GM23338 (cell line): ENCODE measurements around the gene GRIK4. TPM values are rescaled to one million over a fixed set of nuclear protein-coding genes. Genes with fewer than 3 reads are reported as not detected.

Experiments
- ATAC-seq: fragments of 200-7000 bp; cut with Tn5 transposase; 3 replicates; pipeline ENCODE4 v1.9.1; 2020
- DNase-seq: peaks from one replicate; pipeline ENCODE4 v3.0.0-alpha.2; 2015; ENCODE audit warnings: low spot score
- H2AFZ ChIP-seq: fragments of 200-600 bp; sonication (generic); 2 replicates; pipeline ENCODE4 v1.8.0; 2016; ENCODE audit warnings: antibody characterized with exemption, mild to moderate bottlenecking, moderate library complexity
- H3F3A ChIP-seq: fragments of 200-600 bp; sonication (generic); replicated peaks from 2 replicates; pipeline ENCODE4 v1.8.0; 2017; ENCODE audit warnings: antibody characterized with exemption, mixed run types, low read depth
- H3K27ac ChIP-seq: fragments of 200-600 bp; sonication (generic); 2 replicates; pipeline ENCODE4 v1.6.1; 2016; ENCODE audit warnings: low read depth
- H3K27me3 ChIP-seq: fragments of 200-600 bp; sonication (generic); 2 replicates; pipeline ENCODE4 v1.8.0; 2016; ENCODE audit warnings: mild to moderate bottlenecking, mixed run types, moderate library complexity; ENCODE audit not compliant: insufficient read depth
- H3K36me3 ChIP-seq: fragments of 200-600 bp; sonication (generic); 2 replicates; pipeline ENCODE4 v1.8.0; 2016; ENCODE audit warnings: mild to moderate bottlenecking; ENCODE audit not compliant: insufficient read depth
- H3K4me1 ChIP-seq: fragments of 200-600 bp; sonication (generic); 2 replicates; pipeline ENCODE4 v1.8.0; 2016; ENCODE audit warnings: mild to moderate bottlenecking, moderate library complexity; ENCODE audit not compliant: insufficient read depth
- H3K4me2 ChIP-seq: fragments of 200-600 bp; sonication (generic); 2 replicates; pipeline ENCODE4 v1.7.1; 2017; ENCODE audit warnings: mixed run types
- H3K4me3 ChIP-seq: fragments of 200-600 bp; sonication (generic); 2 replicates; pipeline ENCODE4 v1.6.1; 2016; ENCODE audit warnings: mixed run types
- H3K79me2 ChIP-seq: fragments of 200-600 bp; sonication (generic); replicated peaks from 2 replicates; pipeline ENCODE4 v1.8.0; 2017; ENCODE audit warnings: mild to moderate bottlenecking; ENCODE audit not compliant: insufficient read depth
- H3K9me2 ChIP-seq: fragments of 200-600 bp; sonication (generic); 2 replicates; pipeline ENCODE4 v1.8.0; 2017; ENCODE audit not compliant: insufficient read depth
- H4K20me1 ChIP-seq: fragments of 200-600 bp; sonication (generic); replicated peaks from 2 replicates; pipeline ENCODE4 v1.8.0; 2017; ENCODE audit warnings: mild to moderate bottlenecking; ENCODE audit not compliant: insufficient read depth
- H3K27ac Mint-ChIP-seq: 2 replicates; pipeline ENCODE4 v1.8.0; 2020; ENCODE audit warnings: inconsistent platforms, mild to moderate bottlenecking, moderate library complexity, mixed read lengths
- H3K27me3 Mint-ChIP-seq: 3 replicates; pipeline ENCODE4 v1.8.0; 2022; ENCODE audit warnings: low read depth, mild to moderate bottlenecking, moderate library complexity, mixed read lengths, inconsistent platforms; ENCODE audit not compliant: insufficient read depth, poor library complexity
- H3K36me3 Mint-ChIP-seq: 3 replicates; pipeline ENCODE4 v1.8.0; 2021; ENCODE audit warnings: low read depth, mild to moderate bottlenecking, inconsistent platforms, moderate library complexity, mixed read lengths
- H3K4me1 Mint-ChIP-seq: 3 replicates; pipeline ENCODE4 v1.8.0; 2020; ENCODE audit warnings: mild to moderate bottlenecking, inconsistent platforms, mixed read lengths
- H3K4me3 Mint-ChIP-seq: 3 replicates; pipeline ENCODE4 v1.8.0; 2021; ENCODE audit warnings: moderate library complexity, mild to moderate bottlenecking, inconsistent platforms, mixed read lengths
- H3K9me3 Mint-ChIP-seq: 3 replicates; pipeline ENCODE4 v1.8.0; 2020; ENCODE audit warnings: moderate library complexity, mild to moderate bottlenecking, inconsistent platforms, mixed read lengths
- CREB1 ChIP-seq: fragments of 250-450 bp; sonication (Bioruptor Pico); IDR thresholded peaks from 2 replicates; pipeline ENCODE4 v1.5.0; 2020; ENCODE audit warnings: low read depth, mild to moderate bottlenecking, moderate library complexity
- CTCF ChIP-seq, 2 experiments: fragments of 200-600 bp in 1 of 2; sonication (generic) in 1 of 2; conservative IDR thresholded peaks; 2 replicates each; pipeline versions ENCODE4 v1.5.1 to v1.6.1; 2016 to 2017; ENCODE audit warnings: antibody characterized with exemption in 2 of 2, low read depth in 2 of 2, mild to moderate bottlenecking in 2 of 2, moderate library complexity in 1 of 2
- ETS1 ChIP-seq: IDR thresholded peaks from 2 replicates; pipeline ENCODE4 v1.6.1; 2016; ENCODE audit warnings: antibody characterized with exemption
- EZH2 ChIP-seq: fragments of 200-600 bp; sonication (generic); IDR thresholded peaks from one replicate; pipeline ENCODE4 v1.8.0; 2017; ENCODE audit warnings: antibody characterized with exemption, mild to moderate bottlenecking, low read depth; ENCODE audit not compliant: unreplicated experiment
- EZH2phosphoT487 ChIP-seq: fragments of 200-600 bp; sonication (generic); IDR thresholded peaks from one replicate; pipeline ENCODE4 v1.8.1; 2018; ENCODE audit warnings: antibody characterized with exemption; ENCODE audit not compliant: unreplicated experiment
- NANOG ChIP-seq: IDR thresholded peaks from 2 replicates; pipeline ENCODE4 v1.6.1; 2016; ENCODE audit warnings: antibody characterized with exemption, borderline replicate concordance
- POLR2AphosphoS5 ChIP-seq: IDR thresholded peaks from 2 replicates; pipeline ENCODE4 v1.6.1; 2016; ENCODE audit warnings: antibody characterized with exemption, low read depth
- REST ChIP-seq: IDR thresholded peaks from one replicate; pipeline ENCODE4 v1.6.1; 2018; ENCODE audit warnings: antibody characterized with exemption; ENCODE audit not compliant: unreplicated experiment
- ZNF331 ChIP-seq: fragments of 250-450 bp; sonication (Bioruptor Pico); IDR thresholded peaks from 2 replicates; pipeline ENCODE4 v1.5.0; 2020; ENCODE audit warnings: low read depth, mild to moderate bottlenecking, moderate library complexity
- ZNF462 ChIP-seq: fragments of 250-450 bp; sonication (Bioruptor Pico); IDR thresholded peaks from 2 replicates; pipeline ENCODE4 v1.5.0; 2020; ENCODE audit warnings: mild to moderate bottlenecking, moderate library complexity
- polyA plus RNA-seq: library from polyadenylated mRNA; unstranded; fragments of >200 nt; fragmentation: Nextera tagmentation; extraction: Ambion mirVana; gene quantifications from 2 replicates; pipeline ENCODE4 v1.2.1, GENCODE V29; 2016
- total RNA-seq: library from RNA; depleted of rRNA; stranded (reverse); fragments of >200 nt; shearing (Covaris generic); gene quantifications from 2 replicates; pipeline ENCODE4 v1.2.3, GENCODE V29; 2014

The GRIK4 gene
- total and polyA plus RNA-seq, 2 experiments from 2014 or later: 0.63 to 2.2 TPM

- H3K27ac Mint-ChIP-seq: no peak overlapping the region
- H3K36me3 ChIP-seq: no peaks in the 10 kb centered on the region
- no peaks in the 10 kb centered on the region for H3F3A ChIP-seq
- no peak overlapping the region for H3K4me2 ChIP-seq
- H3K4me1 Mint-ChIP-seq: peaks cover 18% of the 10 kb centered on the region
- H3K27me3 Mint-ChIP-seq: peaks cover 15% of the 10 kb centered on the region
- H3K9me3 Mint-ChIP-seq: no peaks in the 10 kb centered on the region
- H3K36me3 Mint-ChIP-seq: no peaks in the 10 kb centered on the region; the same call in 2 of the 3 replicates
- DNase-seq (no peak), ATAC-seq (no peak)
- 0 out of 2 replicates have a peak, but pooled peaks cover 4% of the 10 kb centered on the region for H3K9me2 ChIP-seq
- no peak overlapping the region for H3K4me3 Mint-ChIP-seq
- no peaks in the 10 kb centered on the region for H3K79me2 ChIP-seq
- H3K4me1 ChIP-seq: peaks cover 5% of the 10 kb centered on the region
- no peak for TF ChIP-seq REST
- H4K20me1 ChIP-seq: no peaks in the 10 kb centered on the region
- no peak overlapping the region for H2AFZ ChIP-seq
- no peak overlapping the region for H3K4me3 ChIP-seq
- H3K27ac ChIP-seq: no peak overlapping the region
- H3K27me3 ChIP-seq: no peaks in the 10 kb centered on the region
Observed at GRCh38 chr11:120867988-120868387, 356.4 kb downstream of the GRIK4 start.

GRCh38 chr11:120869097-120869496 is 357.5 kb downstream of the GRIK4 start:
- Histone ChIP-seq H3F3A (no peaks in the 10 kb centered on the region), H3K36me3 (no peaks in the 10 kb centered on the region), H3K27me3 (no peaks in the 10 kb centered on the region), H3K4me1 (peaks cover 5% of the 10 kb centered on the region), H2AFZ (no peak overlapping the region), H3K4me3 (no peak overlapping the region), H3K27ac (no peak overlapping the region), H4K20me1 (no peaks in the 10 kb centered on the region), H3K79me2 (no peaks in the 10 kb centered on the region), H3K9me2 (peaks cover 6% of the 10 kb centered on the region; the same call in 1 of the 2 replicates), H3K4me2 (no peak overlapping the region)
- Mint-ChIP-seq H3K27ac (no peak overlapping the region), H3K9me3 (no peaks in the 10 kb centered on the region), H3K36me3 (no peaks in the 10 kb centered on the region; the same call in 2 of the 3 replicates), H3K27me3 (peaks cover 15% of the 10 kb centered on the region), H3K4me1 (peaks cover 20% of the 10 kb centered on the region), H3K4me3 (no peak overlapping the region; the same call in 2 of the 3 replicates)
- no peak for DNase-seq
- no peak for ATAC-seq
- TF ChIP-seq NANOG: no peak
- TF ChIP-seq EZH2phosphoT487: no peak
- no peak for TF ChIP-seq ZNF331 (CRISPR knock-in tag)
- no peak for TF ChIP-seq CREB1
- no peak for TF ChIP-seq EZH2
- no peak for TF ChIP-seq POLR2AphosphoS5
- no peak for TF ChIP-seq ZNF462 (CRISPR knock-in tag)
- TF ChIP-seq CTCF (conservative IDR thresholded peaks at IDR 0.05; ENCODE audit: low read depth in 2 of 2): no peak
- no peak for TF ChIP-seq ETS1
